Measurements from ENCODE around the gene ORC6.

ORC6 gene

DNA sequence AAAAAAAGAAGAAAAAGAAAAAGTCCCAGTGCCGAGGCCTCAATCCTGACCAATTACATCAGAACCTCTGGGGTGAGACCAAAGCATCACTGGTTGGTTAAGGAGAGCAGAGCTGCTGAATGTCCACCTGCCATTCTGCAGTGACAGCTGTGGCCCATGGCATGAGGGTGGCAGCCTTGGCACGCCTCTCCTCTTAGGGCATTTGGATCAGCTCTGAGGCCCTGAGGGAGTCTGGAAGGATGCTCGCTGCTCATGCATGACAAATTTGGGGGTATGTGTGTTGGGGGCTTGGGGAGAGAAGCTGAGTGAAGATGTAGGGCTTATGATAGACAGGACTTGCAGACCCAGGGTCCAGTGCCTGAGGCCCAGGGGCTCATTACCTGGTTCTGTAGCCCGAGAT, 32.4 kb downstream of the ORC6 start (continued):
- TF ChIP-seq, protein P1, sequence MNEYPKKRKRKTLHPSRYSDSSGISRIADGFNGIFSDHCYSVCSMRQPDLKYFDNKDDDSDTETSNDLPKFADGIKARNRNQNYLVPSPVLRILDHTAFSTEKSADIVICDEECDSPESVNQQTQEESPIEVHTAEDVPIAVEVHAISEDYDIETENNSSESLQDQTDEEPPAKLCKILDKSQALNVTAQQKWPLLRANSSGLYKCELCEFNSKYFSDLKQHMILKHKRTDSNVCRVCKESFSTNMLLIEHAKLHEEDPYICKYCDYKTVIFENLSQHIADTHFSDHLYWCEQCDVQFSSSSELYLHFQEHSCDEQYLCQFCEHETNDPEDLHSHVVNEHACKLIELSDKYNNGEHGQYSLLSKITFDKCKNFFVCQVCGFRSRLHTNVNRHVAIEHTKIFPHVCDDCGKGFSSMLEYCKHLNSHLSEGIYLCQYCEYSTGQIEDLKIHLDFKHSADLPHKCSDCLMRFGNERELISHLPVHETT (tag by site-specific recombination; IDR thresholded peaks at IDR 0.05): no peak
- TF ChIP-seq, protein P2, sequence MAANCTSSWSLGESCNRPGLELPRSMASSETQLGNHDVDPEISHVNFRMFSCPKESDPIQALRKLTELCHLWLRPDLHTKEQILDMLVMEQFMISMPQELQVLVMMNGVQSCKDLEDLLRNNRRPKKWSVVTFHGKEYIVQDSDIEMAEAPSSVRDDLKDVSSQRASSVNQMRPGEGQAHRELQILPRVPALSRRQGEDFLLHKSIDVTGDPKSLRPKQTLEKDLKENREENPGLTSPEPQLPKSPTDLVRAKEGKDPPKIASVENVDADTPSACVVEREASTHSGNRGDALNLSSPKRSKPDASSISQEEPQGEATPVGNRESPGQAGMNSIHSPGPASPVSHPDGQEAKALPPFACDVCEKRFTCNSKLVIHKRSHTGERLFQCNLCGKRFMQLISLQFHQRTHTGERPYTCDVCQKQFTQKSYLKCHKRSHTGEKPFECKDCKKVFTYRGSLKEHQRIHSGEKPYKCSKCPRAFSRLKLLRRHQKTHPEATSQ (tag by site-specific recombination; IDR thresholded peaks at IDR 0.05): no peak
- no peak for TF ChIP-seq ZBTB20 (tag by site-specific recombination; IDR thresholded peaks at IDR 0.05)

DNA sequence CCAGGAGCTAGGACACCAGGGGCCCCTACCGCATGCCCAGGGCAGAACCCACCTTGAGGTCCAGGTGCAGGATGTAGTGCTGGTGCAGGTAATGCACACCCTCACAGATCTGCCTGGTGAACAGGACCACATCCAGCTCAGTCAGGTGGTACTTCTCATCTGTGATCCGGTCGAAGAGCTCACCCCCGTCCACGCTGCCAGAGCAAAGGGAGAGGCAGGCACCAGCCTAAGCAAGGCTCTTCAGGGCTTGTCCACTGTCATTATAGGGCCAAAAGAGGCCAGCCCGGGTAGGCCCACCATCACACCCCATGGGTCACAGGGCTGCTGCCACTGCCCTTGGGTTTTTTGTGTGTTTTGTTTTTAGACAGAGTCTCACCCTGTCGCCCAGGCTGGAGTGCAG, 37.7 kb downstream of the ORC6 start:
- ChIA-PET CTCF (interaction anchor here (0.7 kb wide), 1 partner anchor 155 kb away, joined by 3 read pairs; no protein-coding TSS in a partner anchor), POLR2A (no interaction called here)

DNA sequence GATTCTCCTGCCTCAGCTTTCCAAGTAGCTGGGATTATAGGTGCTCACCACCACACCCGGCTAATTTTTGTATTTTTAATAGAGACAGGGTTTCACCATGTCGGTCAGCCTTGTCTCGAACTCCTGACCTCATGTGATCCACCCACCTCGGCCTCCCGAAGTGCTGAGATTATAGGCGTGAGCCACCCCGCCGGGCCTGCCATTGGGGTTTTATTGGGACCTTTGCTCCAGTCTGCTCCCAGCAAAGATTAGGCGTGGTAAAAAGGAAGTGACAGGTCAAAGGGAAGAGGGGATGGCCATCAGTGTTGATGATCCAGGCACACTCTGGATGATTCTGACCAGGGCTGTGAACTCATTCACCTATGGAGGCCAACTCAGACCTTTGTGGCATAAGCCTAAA, 38.2 kb downstream of the ORC6 start:
- H3K27ac ChIP-seq (ENCODE audit: extremely low read depth, low read depth, low read length): no peak overlapping the region
- POLR2A ChIA-PET: no interaction called here
- no peak overlapping the region for H3K4me3 ChIP-seq (ENCODE audit: low read depth, low read length)
- CTCF ChIA-PET: no interaction called here
- H3K36me3 ChIP-seq (ENCODE audit: control insufficient read depth in 2 of 2, insufficient read depth in 1 of 2, low read length in 2 of 2): no peaks in the 10 kb centered on the region
- H3K9me3 ChIP-seq (ENCODE audit: control insufficient read depth, insufficient read depth, low read depth, low read length): no peaks in the 10 kb centered on the region
- H3K4me1 ChIP-seq (ENCODE audit: control insufficient read depth, insufficient read depth, low read length): no peaks in the 10 kb centered on the region
- TF ChIP-seq ZNF394 (tag by site-specific recombination; IDR thresholded peaks at IDR 0.05; ENCODE audit: borderline replicate concordance): no peak
- no peak for TF ChIP-seq ZNF776 (tag by site-specific recombination; IDR thresholded peaks at IDR 0.05; ENCODE audit: borderline replicate concordance)
- TF ChIP-seq ZFP41 (tag by site-specific recombination; IDR thresholded peaks at IDR 0.05; ENCODE audit: borderline replicate concordance): no peak
- no peak for TF ChIP-seq ZBTB21 (tag by site-specific recombination; IDR thresholded peaks at IDR 0.05)
- no peak for TF ChIP-seq ZNF596 (tag by site-specific recombination; IDR thresholded peaks at IDR 0.05)
- TF ChIP-seq ZNF24 (tag by site-specific recombination; IDR thresholded peaks at IDR 0.05): no peak
- TF ChIP-seq ZNF2 (tag by site-specific recombination; IDR thresholded peaks at IDR 0.05): no peak

More for the DNA sequence above, 37.7 kb downstream of the ORC6 start:
- Histone ChIP-seq H3K27ac (ENCODE audit: extremely low read depth, low read depth, low read length) (no peak overlapping the region), H3K9me3 (ENCODE audit: control insufficient read depth, insufficient read depth, low read depth, low read length) (no peaks in the 10 kb centered on the region), H3K36me3 (ENCODE audit: control insufficient read depth in 2 of 2, insufficient read depth in 1 of 2, low read length in 2 of 2) (no peaks in the 10 kb centered on the region), H3K4me3 (ENCODE audit: low read depth, low read length) (no peak overlapping the region), H3K4me1 (ENCODE audit: control insufficient read depth, insufficient read depth, low read length) (no peaks in the 10 kb centered on the region)
- no peak for TF ChIP-seq ZNF621 (tag by site-specific recombination; IDR thresholded peaks at IDR 0.05)
- TF ChIP-seq ZNF629 (tag by site-specific recombination; IDR thresholded peaks at IDR 0.05): no peak
- TF ChIP-seq ZNF16 (tag by site-specific recombination; IDR thresholded peaks at IDR 0.05; ENCODE audit: low read depth): no peak
- TF ChIP-seq ZNF654 (tag by site-specific recombination; IDR thresholded peaks at IDR 0.05; ENCODE audit: low read depth): no peak
- TF ChIP-seq ZNF223 (tag by site-specific recombination; IDR thresholded peaks at IDR 0.05): no peak
- TF ChIP-seq, protein P3, sequence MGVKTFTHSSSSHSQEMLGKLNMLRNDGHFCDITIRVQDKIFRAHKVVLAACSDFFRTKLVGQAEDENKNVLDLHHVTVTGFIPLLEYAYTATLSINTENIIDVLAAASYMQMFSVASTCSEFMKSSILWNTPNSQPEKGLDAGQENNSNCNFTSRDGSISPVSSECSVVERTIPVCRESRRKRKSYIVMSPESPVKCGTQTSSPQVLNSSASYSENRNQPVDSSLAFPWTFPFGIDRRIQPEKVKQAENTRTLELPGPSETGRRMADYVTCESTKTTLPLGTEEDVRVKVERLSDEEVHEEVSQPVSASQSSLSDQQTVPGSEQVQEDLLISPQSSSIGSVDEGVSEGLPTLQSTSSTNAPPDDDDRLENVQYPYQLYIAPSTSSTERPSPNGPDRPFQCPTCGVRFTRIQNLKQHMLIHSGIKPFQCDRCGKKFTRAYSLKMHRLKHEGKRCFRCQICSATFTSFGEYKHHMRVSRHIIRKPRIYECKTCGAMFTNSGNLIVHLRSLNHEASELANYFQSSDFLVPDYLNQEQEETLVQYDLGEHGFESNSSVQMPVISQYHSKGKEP (tag by site-specific recombination; IDR thresholded peaks at IDR 0.05): no peak
- TF ChIP-seq, protein P4, sequence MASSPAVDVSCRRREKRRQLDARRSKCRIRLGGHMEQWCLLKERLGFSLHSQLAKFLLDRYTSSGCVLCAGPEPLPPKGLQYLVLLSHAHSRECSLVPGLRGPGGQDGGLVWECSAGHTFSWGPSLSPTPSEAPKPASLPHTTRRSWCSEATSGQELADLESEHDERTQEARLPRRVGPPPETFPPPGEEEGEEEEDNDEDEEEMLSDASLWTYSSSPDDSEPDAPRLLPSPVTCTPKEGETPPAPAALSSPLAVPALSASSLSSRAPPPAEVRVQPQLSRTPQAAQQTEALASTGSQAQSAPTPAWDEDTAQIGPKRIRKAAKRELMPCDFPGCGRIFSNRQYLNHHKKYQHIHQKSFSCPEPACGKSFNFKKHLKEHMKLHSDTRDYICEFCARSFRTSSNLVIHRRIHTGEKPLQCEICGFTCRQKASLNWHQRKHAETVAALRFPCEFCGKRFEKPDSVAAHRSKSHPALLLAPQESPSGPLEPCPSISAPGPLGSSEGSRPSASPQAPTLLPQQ (tag by site-specific recombination; IDR thresholded peaks at IDR 0.05): no peak
- no peak for TF ChIP-seq ZNF785 (tag by site-specific recombination; IDR thresholded peaks at IDR 0.05)
- TF ChIP-seq, protein P5, sequence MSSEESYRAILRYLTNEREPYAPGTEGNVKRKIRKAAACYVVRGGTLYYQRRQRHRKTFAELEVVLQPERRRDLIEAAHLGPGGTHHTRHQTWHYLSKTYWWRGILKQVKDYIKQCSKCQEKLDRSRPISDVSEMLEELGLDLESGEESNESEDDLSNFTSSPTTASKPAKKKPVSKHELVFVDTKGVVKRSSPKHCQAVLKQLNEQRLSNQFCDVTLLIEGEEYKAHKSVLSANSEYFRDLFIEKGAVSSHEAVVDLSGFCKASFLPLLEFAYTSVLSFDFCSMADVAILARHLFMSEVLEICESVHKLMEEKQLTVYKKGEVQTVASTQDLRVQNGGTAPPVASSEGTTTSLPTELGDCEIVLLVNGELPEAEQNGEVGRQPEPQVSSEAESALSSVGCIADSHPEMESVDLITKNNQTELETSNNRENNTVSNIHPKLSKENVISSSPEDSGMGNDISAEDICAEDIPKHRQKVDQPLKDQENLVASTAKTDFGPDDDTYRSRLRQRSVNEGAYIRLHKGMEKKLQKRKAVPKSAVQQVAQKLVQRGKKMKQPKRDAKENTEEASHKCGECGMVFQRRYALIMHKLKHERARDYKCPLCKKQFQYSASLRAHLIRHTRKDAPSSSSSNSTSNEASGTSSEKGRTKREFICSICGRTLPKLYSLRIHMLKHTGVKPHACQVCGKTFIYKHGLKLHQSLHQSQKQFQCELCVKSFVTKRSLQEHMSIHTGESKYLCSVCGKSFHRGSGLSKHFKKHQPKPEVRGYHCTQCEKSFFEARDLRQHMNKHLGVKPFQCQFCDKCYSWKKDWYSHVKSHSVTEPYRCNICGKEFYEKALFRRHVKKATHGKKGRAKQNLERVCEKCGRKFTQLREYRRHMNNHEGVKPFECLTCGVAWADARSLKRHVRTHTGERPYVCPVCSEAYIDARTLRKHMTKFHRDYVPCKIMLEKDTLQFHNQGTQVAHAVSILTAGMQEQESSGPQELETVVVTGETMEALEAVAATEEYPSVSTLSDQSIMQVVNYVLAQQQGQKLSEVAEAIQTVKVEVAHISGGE (tag by site-specific recombination; conservative IDR thresholded peaks at IDR 0.05; ENCODE audit: low read depth): no peak
- TF ChIP-seq HOXD13 (CRISPR knock-in tag; IDR thresholded peaks at IDR 0.05; ENCODE audit: borderline replicate concordance): no peak
- TF ChIP-seq ZNF174 (tag by site-specific recombination; IDR thresholded peaks at IDR 0.05): no peak
- no peak for TF ChIP-seq ZNF433 (tag by site-specific recombination; IDR thresholded peaks at IDR 0.05; ENCODE audit: low read depth)
- TF ChIP-seq GFI1B (tag by site-specific recombination; IDR thresholded peaks at IDR 0.05): no peak
- TF ChIP-seq ZNF747 (tag by site-specific recombination; IDR thresholded peaks at IDR 0.05): no peak
- TF ChIP-seq OSR2 (tag by site-specific recombination; IDR thresholded peaks at IDR 0.05): no peak
- TF ChIP-seq ZNF239 (tag by site-specific recombination; IDR thresholded peaks at IDR 0.05): no peak

Measured in HEK293 (cell line).